NCI-H2227 (cell line): ENCODE measurements around the gene SLC16A3.
A peak's percentile ranks its signal among the peaks of the same experiment; 100 is the strongest.
"Not testable (repeated sequence)": the region's sequence is repeated elsewhere in the genome, so short reads cannot be mapped to it uniquely, and the experiment has no call there.

Experiments
- DNase-seq: peaks from one replicate; lab custom pipeline; 2025; ENCODE audit not compliant: unreplicated experiment; lab: John Stamatoyannopoulos, UW

SLC16A3 gene

GRCh38 chr17:82228842-82229697 lies at the start of gene SLC16A3:
Gene SLC16A3, plus strand, starts transcription at chr17:82229042. Its CDS starts 6,967 bp downstream, at chr17:82236009.
- DNase-seq, result peak; percentile 88

DNA sequence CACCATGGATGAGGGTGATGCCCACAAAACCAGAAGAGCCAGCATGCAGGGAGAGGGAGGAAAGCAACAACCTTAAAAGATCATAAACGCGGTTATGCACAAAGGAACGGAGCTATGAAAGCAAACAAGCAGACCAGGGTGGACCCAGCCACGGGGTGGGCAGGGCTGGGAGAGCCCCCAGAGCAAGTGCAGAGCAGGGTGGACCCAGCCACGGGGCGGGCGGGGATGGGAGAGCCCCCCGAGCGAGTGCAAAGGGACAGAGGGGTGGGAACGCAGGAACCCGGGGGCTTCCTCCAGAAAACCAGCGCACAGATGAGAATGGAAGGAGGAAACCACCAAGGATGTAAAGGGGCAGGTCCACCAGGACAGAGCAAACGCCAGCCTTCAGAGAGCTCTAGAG lies 49.4 kb upstream of the SLC16A3 start:
- DNase-seq, result no peak

DNA sequence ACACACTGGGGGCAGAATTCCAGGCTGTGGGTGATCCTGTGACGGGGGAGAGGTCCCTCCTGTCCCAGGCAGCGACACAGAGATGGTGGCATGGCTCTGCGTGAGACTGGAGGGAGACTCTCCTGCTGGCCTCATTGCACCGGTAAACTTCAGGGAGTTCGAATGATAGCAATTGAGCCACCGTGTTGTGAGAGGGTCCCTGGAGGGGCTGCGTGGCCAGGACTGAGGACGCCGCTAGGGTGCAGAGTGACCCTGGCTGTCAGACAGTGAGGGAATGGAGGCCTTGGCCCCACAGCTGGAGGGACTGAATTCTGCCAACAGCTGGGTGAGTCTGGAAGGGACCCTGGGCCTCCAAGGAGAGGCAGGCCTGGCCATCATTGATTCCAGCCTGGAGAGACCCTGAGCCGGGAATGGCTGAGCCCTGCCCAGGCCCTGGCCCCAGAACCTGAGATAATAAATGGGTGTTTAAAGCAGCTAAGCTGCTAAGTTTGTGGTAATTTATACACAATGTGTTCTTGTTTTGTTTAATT lies 48.8 kb upstream of the SLC16A3 start:
- DNase-seq, result no peak

DNA sequence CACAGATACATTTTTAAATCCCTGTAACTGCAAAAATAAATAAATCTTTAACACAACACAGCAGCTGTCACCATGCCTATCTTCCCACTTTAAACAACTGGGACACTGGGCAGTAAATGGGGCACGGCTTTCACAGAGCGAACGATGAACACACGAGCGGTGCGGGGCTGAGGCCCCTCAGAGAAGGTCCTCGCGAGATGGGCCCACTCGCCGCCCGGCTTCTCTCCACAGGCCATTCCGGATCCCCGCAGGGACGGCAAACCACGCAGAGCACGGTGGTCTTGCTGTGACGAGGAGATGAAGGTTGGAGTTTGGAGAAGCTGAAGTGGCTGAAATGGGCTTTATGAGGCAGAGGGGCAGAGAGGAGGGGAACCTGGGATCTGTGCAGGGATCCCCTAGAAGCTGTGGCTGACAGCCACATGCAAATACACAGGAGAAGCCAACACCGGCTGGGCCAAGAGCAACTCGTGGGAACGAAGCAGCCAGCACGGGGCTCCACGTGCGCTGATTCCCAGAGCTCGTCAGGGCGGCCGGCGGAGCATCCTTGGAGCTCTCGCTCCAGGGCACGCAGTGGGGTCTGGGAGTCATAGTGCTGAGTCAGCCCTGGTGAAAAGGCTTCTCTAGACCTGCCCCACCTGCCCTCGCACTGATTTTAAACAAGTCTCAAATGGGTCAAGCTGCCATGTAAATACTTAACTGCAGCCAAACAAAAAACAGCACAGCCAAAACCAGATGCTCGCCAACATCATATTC lies 47.9 kb upstream of the SLC16A3 start:
- DNase-seq, result no peak

- DNase-seq, result no peak
Measured at GRCh38 chr17:82184761-82185160, 44.1 kb upstream of the SLC16A3 start.

GRCh38 chr17:82186221-82186620 lies 42.6 kb upstream of the SLC16A3 start:
- DNase-seq, result no peak

GRCh38 chr17:82187500-82187899 lies 41.3 kb upstream of the SLC16A3 start:
- no peak for DNase-seq

GRCh38 chr17:82188001-82188961 lies 40.6 kb upstream of the SLC16A3 start:
- DNase-seq, result peak; percentile 49

DNA sequence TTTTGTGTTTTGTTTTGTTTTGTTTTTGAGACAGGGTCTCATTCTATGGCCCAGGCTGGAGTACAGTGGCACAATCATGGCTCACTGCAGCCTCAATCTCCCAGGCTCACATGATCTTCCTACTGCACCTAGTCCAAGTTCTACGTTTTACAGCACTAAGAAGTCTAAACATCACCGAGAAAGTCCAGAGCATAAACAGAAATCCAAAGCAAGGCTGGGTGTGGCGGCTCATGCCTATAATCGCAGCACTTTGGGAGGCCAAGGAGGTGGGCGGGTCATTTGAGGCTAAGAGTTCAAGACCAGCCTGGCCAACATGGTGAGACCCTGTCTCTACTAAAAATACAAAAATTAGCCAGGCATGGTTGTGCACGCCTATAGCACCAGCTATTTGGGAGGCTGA lies 35.8 kb upstream of the SLC16A3 start:
- not testable (repeated sequence) for DNase-seq

DNA sequence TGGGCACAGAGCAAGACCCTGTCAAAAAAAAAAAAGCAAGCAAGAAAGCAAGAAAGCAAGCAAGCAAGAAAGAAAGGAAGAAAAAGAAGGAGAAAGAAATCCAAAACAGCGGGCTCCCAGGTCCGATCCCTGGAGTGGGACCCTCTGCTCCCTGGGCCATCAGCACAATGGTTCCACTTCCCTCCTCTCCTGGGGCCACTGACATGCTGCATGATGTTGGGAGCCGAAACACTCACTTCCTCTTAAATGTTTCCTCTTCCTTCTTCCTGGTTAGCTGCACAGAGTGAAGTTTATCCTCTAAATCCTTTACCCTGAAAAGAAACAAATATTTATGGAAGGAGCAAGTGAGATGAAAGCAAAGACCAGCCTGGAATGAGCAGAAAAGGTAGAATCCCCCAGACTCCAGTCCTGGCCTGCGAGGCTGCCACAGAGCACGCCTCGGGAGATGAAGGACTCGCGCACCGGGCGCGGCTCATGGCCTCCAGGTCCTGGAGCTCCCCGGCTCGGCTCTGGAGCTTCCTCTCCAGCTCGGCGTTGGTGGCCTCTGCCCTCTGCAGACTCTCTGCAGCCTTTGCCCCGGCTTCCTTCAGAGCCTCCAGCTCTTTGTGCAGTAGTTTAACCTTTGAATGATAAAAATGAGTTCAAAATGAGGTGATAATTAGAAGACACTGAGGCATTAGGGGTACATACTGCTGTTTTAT lies 35.2 kb upstream of the SLC16A3 start:
- DNase-seq, result no peak

DNA sequence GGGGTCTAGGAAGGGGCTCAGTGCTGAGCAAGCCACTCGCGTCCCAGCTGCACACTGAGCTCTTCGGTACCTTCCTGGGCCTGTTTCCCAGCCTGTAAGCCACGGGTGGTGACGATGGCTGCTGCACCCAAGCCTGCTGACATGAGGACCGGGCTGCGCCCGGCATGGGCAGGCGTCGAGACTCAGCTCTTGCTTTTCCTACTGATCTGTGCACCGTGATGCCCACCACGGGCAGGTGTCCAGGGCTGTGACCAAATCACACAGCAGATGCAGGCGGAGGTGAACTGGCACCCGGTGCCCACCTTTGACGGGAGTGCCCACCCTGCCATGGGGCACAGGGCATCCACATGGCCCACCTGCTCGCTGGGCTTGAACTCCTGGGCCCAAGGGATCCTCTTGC lies 34.1 kb upstream of the SLC16A3 start:
- no peak for DNase-seq

DNA sequence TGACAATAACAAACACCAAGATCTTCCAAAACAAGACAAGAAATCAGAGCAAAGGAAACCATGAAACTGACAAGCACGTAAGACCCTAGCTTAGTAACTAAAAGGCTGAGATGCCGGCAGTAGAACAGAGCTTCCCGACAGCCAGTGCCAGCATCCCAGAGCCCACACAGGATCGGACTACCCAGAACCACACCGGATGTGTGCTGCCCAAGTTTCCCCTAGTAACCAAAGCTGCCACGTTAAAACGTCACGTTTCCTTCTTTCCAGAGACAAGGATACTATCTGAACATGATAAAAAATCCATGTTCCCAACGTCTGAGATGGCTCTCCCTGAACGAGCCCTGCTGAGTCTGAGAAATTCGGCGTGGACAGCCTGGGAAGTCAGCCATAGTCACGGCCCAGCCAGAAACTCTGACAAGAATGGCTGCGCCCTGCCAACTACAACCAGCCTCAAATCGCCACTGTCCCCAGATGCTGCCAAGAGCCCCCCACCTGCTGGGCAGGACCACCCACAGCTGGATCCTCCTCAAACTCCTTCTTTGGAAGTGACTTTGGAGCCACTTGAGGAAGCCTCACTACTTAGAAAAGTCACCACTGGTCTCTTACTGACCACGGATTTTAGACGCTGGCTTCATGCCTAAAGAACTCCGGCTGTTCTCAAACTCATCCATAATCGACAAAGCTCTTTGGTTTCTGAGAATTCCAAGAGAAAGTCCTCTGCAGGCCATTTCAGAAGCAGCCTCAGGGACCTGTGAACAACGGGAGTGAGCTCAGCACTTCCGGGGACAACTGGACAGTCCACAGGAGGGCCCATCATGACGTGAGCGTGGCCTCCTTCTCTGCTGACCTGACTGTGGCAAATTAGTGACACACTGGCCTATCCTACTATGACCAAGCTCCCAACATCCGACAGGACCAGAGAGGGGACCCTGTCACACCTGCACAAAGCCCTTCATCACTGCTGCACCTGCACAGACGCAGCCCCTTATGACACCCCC lies 32.9 kb upstream of the SLC16A3 start:
- DNase-seq, result no peak

GRCh38 chr17:82198092-82198491 lies 30.8 kb upstream of the SLC16A3 start:
- no peak for DNase-seq

GRCh38 chr17:82199496-82199895 lies 29.3 kb upstream of the SLC16A3 start:
- DNase-seq, result no peak

- DNase-seq, result no peak
Measured at GRCh38 chr17:82200135-82200534, 28.7 kb upstream of the SLC16A3 start.

DNA sequence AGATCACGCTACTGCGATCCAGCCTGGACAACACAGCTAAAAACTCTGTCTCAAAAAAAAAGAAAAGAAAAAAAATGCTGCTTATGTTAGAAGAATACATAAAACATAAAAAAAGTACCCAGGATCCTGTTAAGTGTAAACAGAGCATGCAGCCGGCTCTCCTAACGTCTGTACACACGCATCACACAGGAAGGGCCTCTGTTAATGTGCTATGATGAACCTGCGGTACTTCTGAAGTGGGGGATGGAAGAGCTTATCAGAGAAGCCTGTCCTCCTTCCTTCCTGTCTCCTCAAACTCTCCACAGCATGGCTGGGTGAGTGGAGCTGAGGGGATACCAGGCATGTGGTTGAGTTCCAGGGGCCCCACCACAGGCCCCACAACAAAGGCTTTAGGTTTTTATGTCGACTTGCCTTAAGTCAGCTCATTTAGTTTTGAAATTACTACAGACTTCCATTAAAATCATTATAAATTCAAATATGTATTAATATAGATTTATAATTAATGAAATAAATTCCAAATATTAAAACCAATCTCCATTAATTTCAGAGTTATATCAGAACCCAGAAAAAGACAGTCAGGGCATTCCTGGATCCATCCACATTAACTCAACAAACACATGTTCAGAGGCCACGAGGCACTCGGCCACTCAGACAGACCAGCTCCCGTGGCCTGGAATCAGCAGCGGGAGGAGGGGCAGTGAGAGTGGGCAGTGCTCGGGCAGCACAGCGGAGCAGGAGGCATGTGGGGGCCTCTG lies 27.9 kb upstream of the SLC16A3 start:
- no peak for DNase-seq

GRCh38 chr17:82201498-82201910 lies 27.3 kb upstream of the SLC16A3 start:
- DNase-seq, result peak; percentile 50

DNA sequence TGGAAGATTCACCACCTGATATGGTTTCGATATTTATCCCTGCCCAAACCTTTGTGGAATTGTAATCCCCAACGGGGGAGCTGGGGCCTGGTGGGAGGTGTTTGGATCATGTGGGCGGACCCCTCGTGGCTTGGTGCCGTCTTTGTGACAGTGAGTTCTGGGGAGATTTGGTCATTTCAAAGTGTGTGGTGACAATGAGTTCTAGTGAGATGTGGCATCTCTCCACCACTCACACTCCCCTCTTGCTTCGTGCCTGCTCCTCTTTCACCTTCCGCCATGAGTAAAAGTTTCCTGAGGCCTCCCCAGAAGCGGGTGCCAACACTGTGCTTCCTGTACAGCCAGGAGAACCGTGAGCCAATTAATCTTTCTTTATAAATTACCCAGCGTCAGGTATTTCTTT lies 25.9 kb upstream of the SLC16A3 start:
- DNase-seq, result no peak
